GM21723 (cell line): ENCODE data around the gene SH3TC1.

Source experiments
- ATAC-seq: cut with Tn5 transposase; IDR thresholded peaks from one replicate; pipeline ENCODE4 v1.9.1; 2021; ENCODE audit warnings: mild to moderate bottlenecking, moderate library complexity; ENCODE audit not compliant: unreplicated experiment

Gene SH3TC1

GRCh38 chr4:8228319-8229250 lies 29.5 kb downstream of the SH3TC1 start:
- peak; percentile 70 for ATAC-seq

GRCh38 chr4:8229331-8229975 lies 30.4 kb downstream of the SH3TC1 start:
- no peak for ATAC-seq

- ATAC-seq, result no peak
These were observed 30.9 kb downstream of the SH3TC1 start for GRCh38 chr4:8230033-8230432.

GRCh38 chr4:8230891-8231290 lies 31.8 kb downstream of the SH3TC1 start:
- ATAC-seq, result no peak

DNA sequence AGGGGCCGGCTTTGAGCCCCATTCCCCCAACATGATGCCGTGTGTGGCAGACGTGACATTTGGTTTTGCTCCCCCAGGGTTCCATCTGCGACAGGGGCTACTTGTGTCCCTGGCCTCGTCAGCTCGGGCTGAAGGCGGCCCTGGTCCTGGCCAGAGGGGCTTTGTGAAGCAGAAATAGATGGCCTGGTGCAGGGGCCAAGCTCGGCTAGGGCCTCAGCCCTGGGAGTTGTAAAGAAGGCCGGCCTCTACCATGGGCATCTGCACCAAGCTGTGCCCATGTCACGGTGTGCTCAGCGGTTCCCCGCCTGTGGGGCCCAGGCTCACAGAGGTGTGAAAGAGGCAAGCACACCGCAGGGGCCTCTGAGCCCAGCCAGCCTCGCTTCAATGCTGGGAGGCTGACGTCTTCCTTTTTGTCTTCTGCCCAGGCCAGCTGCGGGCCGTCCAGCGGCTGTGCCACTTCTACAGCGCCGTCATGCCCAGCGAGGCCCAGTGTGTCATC lies 32.5 kb downstream of the SH3TC1 start:
- ATAC-seq, result no peak

DNA sequence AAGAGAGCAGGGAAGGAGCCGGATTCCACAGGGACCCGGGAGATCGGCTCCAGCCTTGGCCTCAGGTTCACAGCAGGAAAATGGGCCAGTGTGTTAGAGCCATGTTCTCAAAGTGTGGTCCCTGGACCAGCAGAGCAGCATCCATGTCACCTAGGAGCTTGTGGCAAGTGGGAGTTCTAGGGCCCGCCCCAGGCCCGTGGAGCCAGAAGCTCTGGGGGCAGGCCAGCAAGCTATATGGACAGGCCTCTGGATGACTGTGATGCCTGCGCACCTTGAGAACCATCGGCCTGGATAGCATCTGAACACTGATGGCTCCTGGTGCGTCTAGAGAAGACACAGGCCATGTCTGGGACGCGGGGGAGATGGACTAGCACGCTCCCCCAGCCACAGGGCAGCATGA lies 33.7 kb downstream of the SH3TC1 start:
- no peak for ATAC-seq

DNA sequence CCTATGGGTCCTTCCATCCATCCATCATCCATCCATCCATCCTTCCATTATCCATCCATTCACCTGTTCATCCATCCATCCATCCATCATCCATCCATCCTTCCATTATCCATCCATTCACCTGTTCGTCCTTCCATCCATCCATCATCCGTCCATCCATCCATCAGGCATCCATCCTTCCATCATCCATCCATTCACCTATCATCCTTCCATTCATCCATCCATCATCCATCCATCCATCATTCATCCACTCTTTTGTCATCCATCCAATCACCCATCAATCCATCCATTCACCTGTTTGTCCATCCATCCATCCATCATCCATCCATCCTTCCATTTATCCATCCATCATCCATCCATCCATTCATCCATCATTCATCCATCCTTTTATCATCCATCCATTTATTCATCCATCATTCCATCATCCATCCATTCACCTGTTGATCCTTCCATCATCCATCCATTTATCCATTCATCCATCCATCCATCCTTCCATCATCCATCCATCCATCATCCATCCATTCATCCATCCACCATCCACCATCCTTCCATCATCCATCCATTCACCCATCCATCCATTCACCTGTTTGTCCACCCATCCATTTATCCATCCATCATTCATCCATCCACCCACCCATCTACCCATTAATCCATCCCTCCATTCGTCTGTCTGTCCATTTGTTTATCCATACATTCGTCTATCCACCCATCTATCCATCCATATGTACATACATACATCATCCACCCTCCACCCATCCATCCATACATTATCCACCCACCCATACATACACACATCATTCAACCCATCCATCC lies 34.8 kb downstream of the SH3TC1 start:
- no peak for ATAC-seq

- ATAC-seq, result no peak
These were observed 35.6 kb downstream of the SH3TC1 start for GRCh38 chr4:8234715-8235114.

- no peak for ATAC-seq
These were observed 36.1 kb downstream of the SH3TC1 start for GRCh38 chr4:8235224-8235623.

DNA sequence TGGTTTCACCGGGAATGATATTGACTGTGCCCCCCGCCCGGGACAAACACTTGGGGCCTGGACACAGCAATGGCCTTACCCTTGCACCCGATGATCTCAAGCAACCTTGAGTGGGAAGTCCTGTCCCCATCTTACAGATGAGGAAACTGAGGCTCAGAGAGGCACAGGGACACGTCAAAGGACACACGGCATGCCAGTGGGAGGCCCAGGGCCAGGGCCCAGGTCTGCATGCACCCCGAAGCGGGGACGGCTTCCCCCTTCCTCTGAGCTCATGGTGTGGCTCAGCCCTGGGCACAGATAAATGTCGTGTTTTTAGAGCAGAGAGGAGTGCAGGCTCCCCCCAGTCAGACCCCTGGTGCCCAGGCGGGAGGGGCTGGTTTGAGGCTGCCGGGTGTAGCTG lies 36.6 kb downstream of the SH3TC1 start:
- ATAC-seq, result no peak

GRCh38 chr4:8236106-8236919 lies 37.2 kb downstream of the SH3TC1 start:
- ATAC-seq, result no peak

GRCh38 chr4:8236920-8237195 lies 37.8 kb downstream of the SH3TC1 start:
- ATAC-seq, result no peak

DNA sequence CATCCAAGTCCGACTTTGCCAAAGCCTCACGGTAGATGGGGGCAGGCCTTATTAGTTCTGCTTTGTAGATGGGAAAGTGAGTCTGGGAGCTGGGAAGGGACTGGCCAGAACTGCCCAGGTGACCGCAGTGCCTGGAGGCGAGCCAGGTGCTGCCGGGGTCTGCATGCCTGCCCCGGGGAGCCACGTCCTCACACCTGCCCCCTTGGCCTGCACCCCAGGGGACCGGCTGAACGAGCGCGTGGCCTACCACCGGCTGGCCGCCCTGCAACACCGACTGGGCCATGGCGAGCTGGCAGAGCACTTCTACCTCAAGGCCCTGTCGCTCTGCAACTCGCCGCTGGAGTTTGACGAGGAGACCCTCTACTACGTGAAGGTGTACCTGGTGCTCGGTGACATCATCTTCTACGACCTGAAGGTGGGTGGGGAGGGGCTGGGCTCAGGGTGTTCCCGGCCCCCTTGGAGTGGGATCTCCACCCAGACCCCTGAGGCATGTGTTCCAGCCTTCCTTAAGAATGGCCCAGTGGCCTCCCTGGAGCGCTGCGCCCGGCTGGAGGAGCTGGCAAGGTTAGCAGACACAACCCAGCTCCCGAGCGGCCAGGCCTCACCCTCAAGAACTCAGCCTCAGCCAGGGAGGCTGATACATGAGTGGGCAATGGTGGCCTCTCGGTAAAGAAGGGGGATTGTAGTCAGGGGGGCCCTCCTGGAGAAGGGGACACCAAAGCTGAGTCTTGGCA lies 38.3 kb downstream of the SH3TC1 start:
- ATAC-seq, result no peak

- ATAC-seq, result no peak
These were observed 39.0 kb downstream of the SH3TC1 start for GRCh38 chr4:8238036-8238511.

GRCh38 chr4:8238515-8239053 lies 39.5 kb downstream of the SH3TC1 start:
- ATAC-seq, result no peak

- ATAC-seq, result no peak
These were observed 40.1 kb downstream of the SH3TC1 start for GRCh38 chr4:8239226-8239625.

DNA sequence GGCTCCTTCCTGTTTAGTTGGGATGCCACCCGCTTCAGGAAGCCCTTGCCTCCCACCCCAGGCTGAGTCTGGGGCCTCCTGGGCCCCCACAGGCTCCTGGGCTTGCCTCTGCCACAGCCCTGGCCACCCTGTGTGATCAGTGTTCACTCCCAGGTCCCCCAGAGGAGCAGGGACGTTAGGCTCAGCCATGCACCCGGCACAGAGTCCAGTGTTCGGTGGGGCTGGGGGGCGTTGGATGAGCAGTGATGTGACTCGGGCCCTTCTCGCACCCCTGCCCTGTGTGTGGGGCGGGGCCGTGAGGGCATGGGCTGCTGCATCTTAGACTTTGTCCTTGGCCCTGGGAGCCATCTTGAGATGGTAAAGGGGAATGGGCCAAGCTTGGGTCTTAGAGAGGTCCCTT lies 40.6 kb downstream of the SH3TC1 start:
- no peak for ATAC-seq

DNA sequence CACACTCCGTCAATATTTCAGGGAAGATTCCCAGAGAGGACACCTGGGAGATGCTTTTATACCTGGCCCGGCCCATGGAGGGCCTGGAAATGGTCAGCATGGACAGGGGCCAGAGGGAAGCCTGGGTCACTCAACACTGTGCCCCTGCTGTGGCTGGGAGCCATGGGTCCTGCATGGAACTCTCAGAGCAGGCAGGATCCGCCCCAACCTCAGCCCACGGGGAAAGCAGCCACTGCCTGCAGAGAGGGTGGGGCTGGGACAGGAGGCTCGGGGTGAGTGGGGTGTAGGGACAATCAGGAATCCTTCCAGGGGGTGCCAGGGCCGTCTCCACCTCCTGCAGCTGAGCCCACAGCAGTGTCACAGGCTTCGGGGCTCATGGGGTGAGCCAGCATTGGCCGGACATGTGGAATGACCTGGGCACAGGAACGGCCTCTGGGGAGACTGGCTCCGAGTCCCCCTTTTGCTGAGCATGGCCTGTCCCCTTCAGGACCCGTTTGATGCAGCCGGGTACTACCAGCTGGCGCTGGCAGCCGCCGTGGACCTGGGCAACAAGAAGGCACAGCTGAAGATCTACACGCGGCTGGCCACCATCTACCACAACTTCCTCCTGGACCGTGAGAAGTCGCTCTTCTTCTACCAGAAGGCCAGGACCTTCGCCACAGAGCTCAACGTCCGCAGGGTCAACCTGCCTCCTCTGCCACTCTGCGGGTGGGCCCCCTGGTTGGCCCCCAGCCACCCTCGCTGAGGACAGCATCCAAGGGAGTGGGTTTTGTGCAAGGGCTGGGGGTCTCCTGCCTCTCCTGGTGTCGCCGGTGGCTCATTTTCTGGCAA lies 41.3 kb downstream of the SH3TC1 start:
- ATAC-seq, result no peak
